GM21381 (cell line): Measurements from ENCODE around the gene SNAP47.

ENCODE experiments used
- ATAC-seq: cut with Tn5 transposase; IDR thresholded peaks from one replicate; pipeline ENCODE4 v1.9.1; 2021; ENCODE audit warnings: mild to moderate bottlenecking, moderate library complexity; ENCODE audit not compliant: unreplicated experiment

The SNAP47 gene

DNA sequence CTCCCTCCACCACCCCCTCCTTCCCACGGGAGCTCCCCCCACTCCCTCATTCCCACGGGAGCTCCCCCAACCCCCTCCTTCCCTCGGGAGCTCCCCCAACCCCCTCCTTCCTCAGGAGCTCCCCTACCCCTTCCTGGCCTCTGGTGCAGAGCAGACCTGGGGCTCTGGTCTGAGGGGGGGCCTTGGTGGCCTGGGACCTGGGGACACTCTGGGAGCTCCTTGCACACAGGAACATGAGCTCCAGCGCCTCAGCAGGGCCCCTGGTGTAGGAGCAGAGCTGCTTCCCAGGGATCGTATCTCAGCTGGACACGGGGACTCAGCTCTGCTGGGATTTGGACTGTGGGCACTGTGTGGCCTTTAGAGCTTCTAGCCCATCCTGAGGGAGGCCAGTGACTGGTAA is 60.5 kb downstream of the SNAP47 start:
- ATAC-seq: no peak

DNA sequence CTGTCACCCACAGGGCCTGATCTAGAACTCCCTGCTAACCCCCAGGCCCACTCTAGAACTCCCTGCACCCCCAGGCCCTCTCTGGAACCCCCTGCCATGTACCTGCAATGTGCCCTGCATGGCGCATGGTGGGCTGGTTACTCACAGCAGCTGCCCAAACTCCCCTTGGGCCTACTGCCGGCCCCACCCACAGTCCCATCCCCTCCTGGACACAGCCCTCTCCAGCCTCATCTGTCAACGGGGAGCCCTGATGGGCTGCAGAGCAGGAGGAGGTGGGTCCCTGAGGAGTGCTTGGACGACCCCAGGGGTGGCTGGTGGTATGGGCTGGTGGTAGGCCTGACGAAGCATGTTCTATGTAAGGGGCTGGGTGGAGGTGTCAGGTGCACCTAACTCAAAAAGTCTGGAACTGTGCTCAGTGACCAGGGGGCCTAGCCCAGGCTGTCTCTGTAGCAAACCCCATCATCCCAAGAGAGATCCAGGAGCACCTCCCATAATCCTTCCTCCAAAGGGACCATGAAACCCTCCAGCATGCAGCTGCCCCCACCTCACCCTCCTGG is 61.2 kb downstream of the SNAP47 start:
- no peak for ATAC-seq

DNA sequence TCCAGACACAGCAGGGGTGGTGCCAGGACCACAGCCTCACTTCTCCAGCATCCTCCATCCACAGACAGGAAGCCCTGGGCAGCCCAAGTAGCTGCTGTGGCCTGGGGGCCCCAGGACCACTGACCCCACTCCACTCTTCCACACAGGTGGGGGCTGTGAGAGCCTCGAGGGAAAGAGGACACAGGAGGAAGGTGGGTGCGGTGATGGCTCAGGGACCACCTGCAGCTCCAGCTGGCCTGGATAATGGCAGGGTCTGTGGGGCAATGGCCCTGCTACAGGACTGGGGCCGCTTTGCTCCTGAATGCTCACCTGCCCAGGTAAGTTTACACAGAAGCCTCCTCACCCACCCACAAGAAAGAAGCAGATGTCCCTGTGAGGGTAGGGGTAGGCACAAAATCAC is 61.9 kb downstream of the SNAP47 start:
- no peak for ATAC-seq

DNA sequence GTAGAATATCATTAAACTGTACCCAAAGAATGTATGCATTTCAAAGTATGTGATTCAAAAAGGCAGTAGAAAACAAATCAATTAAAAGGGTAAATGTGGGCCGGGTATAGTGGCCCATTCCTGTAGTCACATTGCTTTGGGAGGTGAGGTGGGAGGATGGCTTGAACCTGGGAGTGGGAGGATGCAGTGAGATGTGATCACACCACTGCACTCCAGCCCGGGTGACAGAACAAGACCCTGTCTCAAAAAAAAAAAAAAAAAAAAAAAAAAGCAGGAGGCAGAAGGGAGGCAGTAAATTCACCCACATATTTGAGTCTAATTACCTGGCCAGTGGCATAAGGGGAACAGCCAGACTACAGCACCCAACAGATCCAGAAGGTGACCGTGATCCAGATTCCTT is 62.4 kb downstream of the SNAP47 start:
- ATAC-seq: no peak

DNA sequence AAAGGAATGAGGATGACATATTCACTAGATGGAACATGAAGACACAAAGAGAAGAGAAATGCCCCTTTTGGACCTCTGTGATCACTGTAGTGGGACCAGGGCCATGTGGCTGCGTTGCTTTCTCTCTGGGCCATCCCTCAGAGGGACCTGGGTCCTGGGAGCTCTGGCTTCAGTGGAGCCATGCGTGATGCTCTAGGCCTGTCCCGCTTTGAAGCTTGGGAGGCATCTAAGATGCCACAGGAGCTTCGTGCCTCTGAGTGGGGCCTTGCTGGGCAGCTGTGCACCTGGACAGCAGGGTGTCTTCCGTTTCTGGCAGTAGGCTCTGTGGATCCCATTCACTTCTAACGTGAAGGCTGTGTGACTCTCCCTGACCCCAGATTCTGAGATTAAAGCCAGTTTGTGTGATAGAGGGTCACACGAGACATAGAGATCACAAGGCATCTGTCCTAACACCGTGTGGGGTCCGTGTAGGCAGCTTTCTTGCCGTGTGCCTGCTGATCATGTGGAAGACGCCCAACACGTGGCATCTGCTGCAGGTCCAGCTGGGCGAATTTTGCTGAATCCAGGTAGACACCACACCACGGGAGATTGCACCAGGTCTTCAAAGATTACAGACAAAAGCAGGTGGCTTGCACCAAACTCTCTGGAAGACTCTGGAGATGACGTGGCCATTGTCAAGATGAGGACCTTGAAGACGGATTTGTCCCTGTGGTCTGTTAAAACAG is 63.0 kb downstream of the SNAP47 start:
- no peak for ATAC-seq

DNA sequence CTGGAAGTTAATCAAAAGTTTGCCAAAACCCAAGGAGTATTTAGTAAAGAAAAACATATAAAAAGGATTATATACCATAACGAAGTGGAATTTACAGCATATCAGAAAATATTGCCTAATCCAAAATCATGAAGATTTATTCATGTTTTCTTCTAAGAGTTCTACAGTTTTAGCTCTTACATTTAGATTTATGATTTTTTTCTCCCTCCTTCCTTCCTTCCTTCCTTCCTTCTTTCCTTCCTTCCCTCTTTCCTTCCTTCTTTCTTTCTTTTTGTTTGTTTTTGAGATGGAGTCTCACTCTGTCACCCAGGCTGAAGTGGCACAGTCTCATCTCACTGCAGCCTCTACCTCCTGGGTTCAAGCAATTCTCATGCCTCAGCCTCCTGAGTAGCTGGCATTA is 64.5 kb downstream of the SNAP47 start:
- no peak for ATAC-seq

DNA sequence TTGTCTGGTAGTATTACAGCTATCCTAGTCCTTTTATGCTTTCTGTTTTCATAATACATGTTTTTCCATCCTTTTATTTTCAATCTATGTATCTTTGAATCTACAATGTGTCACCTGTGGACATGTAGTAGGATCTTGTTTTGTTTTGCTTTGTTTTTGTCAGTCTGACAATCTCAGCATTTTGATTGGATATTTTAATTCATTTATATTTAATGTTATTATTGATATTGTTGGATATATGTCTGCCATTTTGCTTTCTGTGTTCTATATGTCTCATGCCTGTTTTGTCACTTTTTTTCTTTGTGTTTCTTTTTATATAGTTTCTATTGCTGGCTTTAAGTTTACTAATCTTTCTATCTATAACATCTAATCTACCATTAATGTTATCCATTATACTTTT is 68.7 kb downstream of the SNAP47 start:
- ATAC-seq: no peak

DNA sequence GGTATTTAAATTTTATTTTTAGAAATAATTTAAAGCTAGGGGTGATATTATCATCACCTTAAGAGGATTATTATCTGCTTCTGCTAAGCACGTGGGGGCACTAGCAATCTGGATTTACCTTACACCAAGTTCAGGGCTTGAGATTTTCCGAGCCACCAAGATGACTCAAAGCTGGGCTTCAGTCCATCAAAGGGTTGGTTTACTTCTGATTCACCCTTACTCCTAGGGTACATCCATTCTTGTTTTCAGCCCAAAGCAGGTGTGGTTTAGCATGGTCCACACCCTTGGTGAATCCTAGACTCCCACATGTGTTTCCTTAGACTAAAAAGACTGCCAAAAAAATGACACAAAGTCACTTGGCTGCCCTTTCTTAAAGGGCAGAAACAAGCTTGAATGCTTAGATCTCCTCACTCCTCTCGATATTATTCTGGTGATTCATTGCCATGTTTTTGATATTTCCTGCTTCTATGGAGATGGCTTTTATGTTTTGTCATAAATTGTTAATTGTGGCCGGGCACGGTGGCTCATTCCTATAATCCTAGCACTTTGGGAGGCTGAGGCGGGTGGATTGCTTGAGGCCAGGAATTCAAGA is 70.5 kb downstream of the SNAP47 start:
- no peak for ATAC-seq

DNA sequence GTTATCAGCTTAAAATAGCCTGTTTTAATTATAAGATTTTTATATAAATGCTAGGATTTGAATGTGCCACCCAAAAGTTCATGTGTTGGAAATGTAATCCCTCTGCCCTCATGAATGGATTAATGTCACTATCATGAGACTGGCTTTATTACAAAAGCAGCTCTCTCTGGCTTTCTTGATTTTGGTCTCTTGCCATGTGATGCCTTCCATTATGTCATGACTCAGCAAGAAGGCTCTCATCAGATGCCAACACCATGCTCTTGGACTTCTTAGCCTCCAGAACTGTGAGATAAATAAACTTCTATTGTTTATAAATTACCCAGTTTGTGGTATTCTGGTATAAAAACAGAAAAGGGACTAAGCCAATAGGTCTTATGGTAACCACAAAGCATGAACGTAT is 73.3 kb downstream of the SNAP47 start:
- no peak for ATAC-seq

DNA sequence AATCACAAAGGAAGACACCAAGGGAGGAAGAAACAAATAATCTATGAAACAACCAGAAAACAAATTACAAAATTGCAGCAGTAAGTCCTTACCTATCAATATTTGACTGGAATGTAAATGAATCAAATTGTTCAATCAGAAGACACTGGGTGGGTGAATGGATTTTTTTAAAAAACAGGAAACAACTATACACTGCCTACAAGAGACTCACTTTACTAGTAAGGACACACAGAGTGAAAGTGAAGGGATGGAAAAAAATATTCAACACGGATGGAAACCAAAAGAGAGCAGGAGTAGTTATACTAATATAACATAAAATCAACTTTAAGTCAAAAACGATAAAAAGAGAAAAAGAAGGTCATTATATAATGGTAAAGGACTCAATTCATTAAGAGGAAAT is 73.8 kb downstream of the SNAP47 start:
- no peak for ATAC-seq

DNA sequence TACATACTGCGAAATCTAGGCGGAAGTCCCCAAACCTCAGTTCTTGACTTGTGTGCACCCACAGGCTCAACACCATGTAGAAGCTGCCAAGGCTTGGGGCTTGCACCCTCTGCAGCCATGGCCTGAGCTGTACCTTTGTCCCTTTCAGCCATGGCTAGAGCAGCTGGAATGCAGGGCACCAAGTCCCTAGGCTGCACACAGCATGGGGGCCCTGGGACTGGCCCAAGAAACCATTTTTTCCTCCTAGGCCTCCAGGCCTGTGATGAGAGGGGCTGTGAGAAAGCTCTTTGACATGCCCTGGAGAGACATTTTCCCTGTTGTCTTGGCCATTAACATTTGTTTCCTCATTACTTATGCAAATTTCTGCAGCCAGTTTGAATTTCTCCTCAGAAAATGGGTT is 78.7 kb downstream of the SNAP47 start:
- no peak for ATAC-seq

DNA sequence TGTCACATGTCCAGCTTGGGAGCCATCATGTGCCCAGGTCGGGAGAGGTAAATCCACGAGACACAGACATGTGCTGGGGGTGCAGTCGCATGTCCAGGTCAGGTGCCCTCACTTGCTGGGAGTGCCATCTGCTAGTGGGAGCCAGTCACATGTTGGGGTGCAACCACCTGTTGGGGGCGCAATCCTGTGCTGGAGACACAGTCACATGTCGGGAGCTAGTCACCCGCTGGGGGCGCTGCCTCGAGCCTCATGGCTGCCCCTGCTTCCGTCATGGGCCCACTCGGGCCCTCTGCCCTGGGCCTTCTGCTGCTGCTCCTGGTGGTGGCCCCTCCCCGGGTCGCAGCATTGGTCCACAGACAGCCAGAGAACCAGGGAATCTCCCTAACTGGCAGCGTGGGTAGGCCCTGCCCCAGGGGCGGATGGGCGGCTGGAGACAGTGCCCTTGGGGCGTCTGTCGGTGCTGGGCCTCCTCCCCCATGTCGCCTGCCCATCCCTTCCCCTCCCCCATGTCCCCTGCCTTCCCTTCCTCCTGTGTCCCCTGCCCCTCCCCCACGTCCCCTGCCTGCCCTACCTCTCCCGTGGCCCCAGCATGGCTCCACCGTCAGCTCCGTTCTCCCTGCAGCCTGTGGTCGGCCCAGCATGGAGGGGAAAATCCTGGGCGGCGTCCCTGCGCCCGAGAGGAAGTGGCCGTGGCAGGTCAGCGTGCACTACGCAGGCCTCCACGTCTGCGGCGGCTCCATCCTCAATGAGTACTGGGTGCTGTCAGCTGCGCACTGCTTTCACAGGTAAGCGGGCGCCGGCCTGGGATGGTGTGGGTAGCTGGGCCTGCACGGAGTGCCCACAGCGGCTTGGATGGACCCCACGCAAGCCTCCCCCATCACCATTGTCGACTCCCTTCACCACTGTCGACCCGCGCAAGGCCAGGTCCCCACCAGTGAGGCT is 80.5 kb downstream of the SNAP47 start, which contains the start of gene PRSS38:
Gene PRSS38 (plus strand): TSS at position 208 of the 942 bp plus-strand sequence. CDS start 42 bp downstream, at position 250.
- no peak for ATAC-seq

DNA sequence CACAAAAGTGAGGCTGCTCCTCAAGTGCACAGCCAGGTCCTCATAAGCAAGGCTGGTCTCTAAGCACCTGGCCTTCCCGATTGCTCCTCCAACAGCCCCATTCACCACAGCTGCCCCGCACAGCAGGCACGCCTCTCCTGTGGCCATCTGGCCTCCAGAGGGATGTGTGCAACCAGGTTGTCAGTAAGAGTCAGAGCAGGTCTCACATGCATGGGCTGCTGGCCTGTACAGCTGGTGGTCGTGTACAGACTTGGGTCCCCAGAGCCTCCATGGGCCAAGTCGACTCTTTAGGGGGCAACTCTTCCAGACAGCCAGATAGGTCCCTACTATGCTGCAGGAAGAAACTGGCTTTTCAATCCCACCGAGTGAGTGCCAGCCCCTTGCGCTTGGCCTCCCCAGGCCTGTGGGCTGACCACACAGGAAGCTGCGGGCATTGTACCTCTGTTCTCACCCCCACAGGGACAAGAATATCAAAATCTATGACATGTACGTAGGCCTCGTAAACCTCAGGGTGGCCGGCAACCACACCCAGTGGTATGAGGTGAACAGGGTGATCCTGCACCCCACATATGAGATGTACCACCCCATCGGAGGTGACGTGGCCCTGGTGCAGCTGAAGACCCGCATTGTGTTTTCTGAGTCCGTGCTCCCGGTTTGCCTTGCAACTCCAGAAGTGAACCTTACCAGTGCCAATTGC is 81.7 kb downstream of the SNAP47 start:
- no peak for ATAC-seq

DNA sequence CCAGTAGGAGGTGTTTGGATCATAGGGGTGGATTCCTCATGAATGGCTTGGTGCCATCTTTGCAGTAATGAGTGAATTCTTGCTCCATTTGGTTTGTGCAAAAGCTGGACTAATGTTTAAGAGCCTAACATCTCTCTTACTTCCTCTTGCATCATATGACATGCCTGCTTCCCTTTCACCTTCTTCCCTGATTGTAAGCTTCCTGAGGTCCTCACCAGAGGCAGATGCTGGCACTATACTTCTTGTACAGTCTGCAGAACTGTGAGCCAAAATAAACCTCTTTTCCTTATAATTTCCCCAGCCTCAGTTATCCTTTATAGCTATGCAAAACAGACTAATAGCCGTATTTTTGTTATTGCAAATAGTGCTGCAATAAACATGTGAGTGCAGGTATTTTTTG is 88.3 kb downstream of the SNAP47 start:
- ATAC-seq: no peak

DNA sequence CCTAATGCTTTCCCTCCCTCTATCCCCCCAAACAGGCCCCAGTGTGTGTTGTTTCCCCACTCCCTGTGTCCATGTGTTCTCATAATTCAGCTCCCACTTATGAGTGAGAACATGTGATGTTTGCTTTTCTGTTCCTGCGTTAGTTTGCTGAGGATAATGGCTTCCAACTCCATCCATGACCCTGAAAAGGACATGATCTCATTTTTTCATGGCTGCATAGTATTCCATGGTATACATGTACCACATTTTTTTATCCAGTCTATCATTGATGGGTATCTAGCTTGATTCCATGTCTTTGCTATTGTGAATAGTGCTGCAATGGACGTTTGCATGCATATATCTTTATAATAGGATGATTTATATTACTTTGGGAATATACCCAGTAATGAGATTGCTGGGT is 89.0 kb downstream of the SNAP47 start:
- ATAC-seq: no peak

DNA sequence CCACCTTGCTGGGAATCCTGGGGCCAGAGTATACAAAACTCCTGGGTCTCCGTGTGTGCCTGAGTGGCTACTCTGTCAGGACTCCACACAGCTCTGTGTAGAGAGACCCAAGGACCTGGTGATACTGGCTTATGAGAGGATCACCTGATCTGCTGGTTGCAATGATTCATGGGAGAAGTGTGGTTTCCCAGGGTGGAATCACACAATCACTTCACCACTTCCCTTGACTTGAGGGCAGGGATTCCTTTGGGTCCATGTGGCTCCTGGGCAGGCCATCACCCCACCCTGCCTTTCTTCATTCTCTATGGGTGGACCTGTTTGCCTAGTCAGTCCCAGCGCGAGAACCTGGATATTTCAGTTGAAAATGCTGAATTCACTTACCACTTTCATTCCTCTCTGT is 93.6 kb downstream of the SNAP47 start:
- ATAC-seq: no peak
